Activated T-helper 1 cell treated with anti-CD3 and anti-CD28 coated beads, Interleukin-12 subunit alpha, Interleukin-12 subunit beta, Interleukin-2, Interleukin-4 antibody, amounts not matched to agents 30 ng/mL and 10 ng/mL and 1 ng/mL, durations not matched to agents 14 hours and 24 hours and 36 hours (primary cell): ENCODE data around the gene APBA1. TPM values are rescaled to one million over a fixed set of nuclear protein-coding genes. Genes with fewer than 3 reads are reported as not detected.

Source experiments
- DNase-seq: peaks from one replicate; pipeline ENCODE4 v3.0.0; 2021; ENCODE audit warnings: low spot score
- H3K27ac Mint-ChIP-seq: one replicate; pipeline ENCODE4 v1.8.0; 2021; ENCODE audit warnings: mild to moderate bottlenecking, mixed read lengths
- H3K27me3 Mint-ChIP-seq: one replicate; pipeline ENCODE4 v1.8.0; 2022; ENCODE audit warnings: mild to moderate bottlenecking, moderate library complexity, mixed read lengths; ENCODE audit not compliant: insufficient read depth
- H3K36me3 Mint-ChIP-seq: one replicate; pipeline ENCODE4 v1.8.0; 2021; ENCODE audit warnings: low read depth, mixed read lengths
- H3K4me1 Mint-ChIP-seq: one replicate; pipeline ENCODE4 v1.8.0; 2021; ENCODE audit warnings: low read depth, mixed read lengths
- H3K4me3 Mint-ChIP-seq: one replicate; pipeline ENCODE4 v1.8.0; 2021; ENCODE audit warnings: mild to moderate bottlenecking, moderate library complexity, mixed read lengths
- H3K9me3 Mint-ChIP-seq: one replicate; pipeline ENCODE4 v1.8.0; 2021; ENCODE audit warnings: mixed read lengths
- intact Hi-C: fragments of 100-400 bp; cut with micrococcal nuclease; formaldehyde crosslinking; loops from one replicate; pipeline ENCODE4 v1.15.1; 2024
- total RNA-seq: library from RNA; stranded (reverse); gene quantifications from 2 replicates; pipeline ENCODE4 v1.2.3, GENCODE V29; 2022

The APBA1 gene
- total RNA-seq, 1 donor from 2014 or later, result 3.5 TPM

DNA sequence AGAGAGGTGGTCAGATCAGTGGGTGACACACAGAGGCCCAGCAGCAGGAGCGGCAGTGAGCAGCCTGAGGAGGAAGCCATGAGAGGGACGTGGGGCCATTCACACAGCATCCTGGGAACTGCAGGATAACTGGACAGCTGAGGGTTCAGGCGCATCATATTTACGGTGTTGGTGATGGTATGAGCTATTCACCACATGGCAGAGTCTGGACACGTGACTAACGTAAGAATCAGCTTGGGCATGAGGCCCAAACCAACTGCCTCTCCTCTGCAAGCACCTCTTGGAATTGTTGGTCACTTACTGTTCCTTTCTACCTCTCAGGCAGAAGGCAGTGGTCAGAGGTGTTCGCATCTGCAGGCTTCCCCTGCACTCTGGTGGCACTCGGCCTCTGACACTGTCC is 206.0 kb downstream of the APBA1 start:
- Mint-ChIP-seq H3K4me3 (no peak overlapping the region), H3K27ac (no peak overlapping the region), H3K36me3 (peaks cover 3% of the 10 kb centered on the region), H3K9me3 (no peaks in the 10 kb centered on the region), H3K27me3 (no peaks in the 10 kb centered on the region), H3K4me1 (no peaks in the 10 kb centered on the region)
- no peak for DNase-seq
- intact Hi-C loops, result no loop called here

DNA sequence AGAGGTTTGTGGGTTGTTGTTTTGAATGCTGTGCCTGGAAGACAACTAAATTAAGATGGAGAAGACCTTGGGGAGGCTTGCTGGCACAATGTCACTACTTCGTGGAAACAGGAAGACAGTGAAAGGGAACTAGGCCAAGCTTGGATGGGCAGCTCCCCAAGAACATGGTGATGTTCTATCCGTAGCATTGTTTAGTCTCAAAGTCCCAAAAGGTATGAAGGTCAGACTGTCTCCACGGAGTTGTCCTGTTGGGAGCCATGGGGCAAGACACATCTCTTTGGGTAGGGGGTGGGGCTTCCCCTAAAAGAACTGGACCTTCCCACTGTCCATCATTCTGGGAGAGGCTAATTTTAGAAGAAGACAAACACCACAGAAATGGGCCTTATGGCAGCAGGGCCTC is 206.7 kb downstream of the APBA1 start:
- H3K9me3 Mint-ChIP-seq, result no peaks in the 10 kb centered on the region

DNA sequence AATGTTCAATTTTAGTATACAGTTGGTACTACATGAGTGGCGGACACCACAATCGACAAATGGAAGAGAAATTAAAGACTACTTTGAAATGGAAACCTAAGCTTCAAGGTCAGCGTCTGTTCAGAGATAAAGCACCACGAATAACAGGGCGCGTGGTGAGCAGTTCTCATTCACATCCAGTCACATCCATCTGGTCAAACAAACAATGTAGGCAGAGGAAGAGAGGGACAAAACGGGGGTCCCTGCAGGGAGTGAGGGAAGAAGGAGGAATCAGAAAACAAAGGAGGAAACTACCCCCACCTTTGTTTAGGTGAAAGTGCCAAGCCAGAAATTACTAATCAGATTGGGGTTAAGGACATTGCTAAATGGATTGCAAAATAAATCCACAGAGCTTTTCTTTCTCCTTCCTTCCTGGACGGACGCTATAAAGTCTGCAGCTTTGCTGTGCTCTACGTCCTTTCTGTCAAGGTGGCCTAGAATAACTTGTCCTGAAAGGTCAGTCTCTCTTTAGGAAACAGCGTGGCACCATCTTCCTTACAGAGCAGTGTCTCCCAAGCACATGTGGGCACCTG is 208.6 kb downstream of the APBA1 start:
- Mint-ChIP-seq H3K27me3 (no peaks in the 10 kb centered on the region), H3K9me3 (no peaks in the 10 kb centered on the region), H3K36me3 (peaks cover 3% of the 10 kb centered on the region), H3K4me3 (no peak overlapping the region), H3K4me1 (no peaks in the 10 kb centered on the region), H3K27ac (no peak overlapping the region)
- intact Hi-C loops, result no loop called here
- no peak for DNase-seq

More for the DNA sequence above, 206.7 kb downstream of the APBA1 start:
- intact Hi-C loops, result no loop called here
- Mint-ChIP-seq H3K27me3 (no peaks in the 10 kb centered on the region), H3K4me3 (no peak overlapping the region), H3K4me1 (no peaks in the 10 kb centered on the region), H3K27ac (no peak overlapping the region), H3K36me3 (peaks cover 3% of the 10 kb centered on the region)
- DNase-seq, result no peak

DNA sequence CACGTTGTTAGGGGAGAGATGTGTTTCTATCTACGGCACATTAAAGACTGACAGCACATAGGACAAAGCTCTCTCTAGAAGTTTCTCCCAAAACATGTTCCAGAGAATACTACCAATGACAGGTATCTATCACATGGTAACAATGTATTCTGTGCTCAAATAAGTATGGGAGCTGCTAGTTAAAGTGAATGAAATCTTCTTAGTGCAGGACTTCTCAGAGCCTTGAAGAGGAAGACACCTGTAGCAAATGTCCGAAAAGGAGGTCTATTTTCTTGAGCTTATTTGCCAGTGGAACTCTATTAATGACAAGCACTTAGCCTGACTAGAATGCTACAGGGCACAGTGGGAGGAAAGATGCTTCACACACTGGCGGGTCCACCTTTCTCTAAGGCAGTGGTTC is 209.8 kb downstream of the APBA1 start:
- no peak for DNase-seq
- Mint-ChIP-seq H3K4me1 (no peaks in the 10 kb centered on the region), H3K9me3 (no peaks in the 10 kb centered on the region), H3K27me3 (no peaks in the 10 kb centered on the region), H3K4me3 (no peak overlapping the region), H3K27ac (no peak overlapping the region), H3K36me3 (peaks cover 3% of the 10 kb centered on the region)
- intact Hi-C loops, result no loop called here

DNA sequence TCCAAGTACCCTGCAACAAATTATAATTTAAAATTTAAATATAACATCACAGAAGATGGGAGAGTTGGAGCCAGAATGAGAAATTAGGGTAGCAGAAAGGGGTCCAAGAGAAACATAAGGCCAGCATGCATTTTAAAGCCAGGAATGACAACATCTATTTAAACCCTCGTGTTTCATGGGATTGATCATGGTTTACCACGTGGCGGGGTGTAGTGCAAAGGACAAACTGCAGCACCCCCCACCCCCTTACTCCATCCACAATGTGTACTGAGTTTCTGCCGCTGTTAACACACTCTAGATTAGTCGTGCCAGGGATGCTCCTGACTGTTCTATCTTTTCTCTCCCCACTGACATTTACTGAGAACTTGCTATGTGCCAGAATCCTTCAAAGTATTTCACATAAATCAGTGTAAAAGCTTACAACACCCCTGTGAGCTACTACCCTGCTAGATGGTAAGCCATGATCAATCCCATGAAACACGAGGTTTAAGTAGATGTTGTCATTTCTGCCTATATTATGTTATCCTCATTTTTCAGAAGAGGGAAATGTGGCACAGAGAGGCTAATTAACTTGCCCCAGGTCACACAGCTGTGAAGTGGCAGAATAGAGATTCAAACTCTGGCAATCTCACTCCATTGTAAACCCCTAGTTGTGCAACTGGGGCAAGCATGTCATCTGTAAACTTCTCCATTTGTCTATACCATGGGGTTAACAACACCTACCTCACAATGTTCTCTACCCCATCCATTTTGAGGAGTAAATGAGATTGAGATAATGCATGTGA is 210.9 kb downstream of the APBA1 start:
- H3K9me3 Mint-ChIP-seq, result no peaks in the 10 kb centered on the region
- intact Hi-C loops, result no loop called here
- H3K27ac Mint-ChIP-seq, result no peak overlapping the region
- H3K36me3 Mint-ChIP-seq, result peaks cover 3% of the 10 kb centered on the region
- no peak overlapping the region for H3K4me3 Mint-ChIP-seq
- DNase-seq, result no peak
- no peaks in the 10 kb centered on the region for H3K4me1 Mint-ChIP-seq
- H3K27me3 Mint-ChIP-seq, result no peaks in the 10 kb centered on the region

DNA sequence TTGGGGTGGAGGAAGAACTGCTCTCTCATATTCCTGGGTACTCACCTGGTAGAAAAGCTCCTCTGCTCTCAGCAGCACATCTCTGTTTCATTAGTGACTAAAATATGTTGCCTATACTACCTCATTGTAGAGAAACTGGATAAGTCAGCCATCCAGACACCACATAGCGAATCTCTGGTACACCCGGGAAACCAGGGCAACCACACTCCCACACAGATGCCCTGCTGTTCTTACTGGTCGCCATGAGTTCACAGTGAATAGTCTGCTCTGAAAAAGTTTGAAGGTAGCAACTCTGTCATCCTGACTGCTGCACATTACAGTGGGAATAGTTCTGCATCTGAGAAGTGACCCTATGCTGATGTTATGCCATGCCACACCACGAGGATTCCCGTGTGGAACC is 212.2 kb downstream of the APBA1 start:
- DNase-seq, result no peak
- H3K27me3 Mint-ChIP-seq, result no peaks in the 10 kb centered on the region
- H3K36me3 Mint-ChIP-seq, result peaks cover 4% of the 10 kb centered on the region
- intact Hi-C loops, result no loop called here
- H3K4me1 Mint-ChIP-seq, result no peaks in the 10 kb centered on the region
- no peak overlapping the region for H3K27ac Mint-ChIP-seq
- no peaks in the 10 kb centered on the region for H3K9me3 Mint-ChIP-seq
- H3K4me3 Mint-ChIP-seq, result no peak overlapping the region

DNA sequence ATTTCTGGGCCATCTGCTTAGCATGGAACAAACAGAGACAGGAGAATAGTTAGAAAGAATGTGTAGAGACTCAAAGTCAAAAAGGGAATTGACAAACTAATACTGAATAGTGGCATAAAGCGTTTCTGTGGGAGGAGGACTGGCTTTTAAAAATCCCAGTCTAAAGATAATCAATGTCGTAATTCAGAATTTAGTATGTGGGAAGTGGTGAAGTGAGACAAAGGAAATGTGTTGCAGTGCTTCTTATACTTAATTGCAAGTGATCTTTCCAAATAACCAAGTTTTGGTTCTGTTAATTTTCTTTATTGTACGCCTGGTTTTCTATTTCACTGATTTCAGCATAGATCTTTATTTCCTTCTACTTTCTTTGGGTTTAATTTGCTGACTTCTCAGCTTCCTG is 214.0 kb downstream of the APBA1 start:
- Mint-ChIP-seq H3K4me1 (no peaks in the 10 kb centered on the region), H3K27me3 (no peaks in the 10 kb centered on the region), H3K4me3 (no peak overlapping the region), H3K36me3 (peaks cover 4% of the 10 kb centered on the region), H3K27ac (no peak overlapping the region), H3K9me3 (no peaks in the 10 kb centered on the region)
- intact Hi-C loops, result no loop called here
- no peak for DNase-seq

DNA sequence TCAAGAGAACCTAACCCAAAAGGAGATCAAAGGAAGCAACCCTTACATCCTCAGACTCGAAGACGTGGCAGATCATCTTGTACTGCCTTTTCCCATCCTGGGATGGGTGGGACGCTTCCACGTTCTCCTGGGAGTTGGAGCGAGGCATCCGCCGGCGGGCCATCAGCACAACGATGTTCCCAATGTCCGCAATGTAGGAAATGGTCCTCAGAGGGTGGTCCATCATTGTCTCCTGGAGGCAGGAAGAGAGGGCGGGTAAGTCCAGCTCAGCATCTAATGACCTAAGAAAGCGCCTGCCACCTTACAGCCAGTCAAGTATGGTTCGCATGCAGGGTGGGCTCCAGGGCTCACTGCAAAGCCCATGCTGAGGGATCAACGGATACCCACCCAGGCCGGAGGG is 216.0 kb downstream of the APBA1 start:
- Mint-ChIP-seq H3K4me1 (no peaks in the 10 kb centered on the region), H3K4me3 (no peak overlapping the region), H3K36me3 (peaks cover 2% of the 10 kb centered on the region), H3K9me3 (no peaks in the 10 kb centered on the region), H3K27ac (no peak overlapping the region), H3K27me3 (no peaks in the 10 kb centered on the region)
- no peak for DNase-seq
- intact Hi-C loops, result no loop called here

DNA sequence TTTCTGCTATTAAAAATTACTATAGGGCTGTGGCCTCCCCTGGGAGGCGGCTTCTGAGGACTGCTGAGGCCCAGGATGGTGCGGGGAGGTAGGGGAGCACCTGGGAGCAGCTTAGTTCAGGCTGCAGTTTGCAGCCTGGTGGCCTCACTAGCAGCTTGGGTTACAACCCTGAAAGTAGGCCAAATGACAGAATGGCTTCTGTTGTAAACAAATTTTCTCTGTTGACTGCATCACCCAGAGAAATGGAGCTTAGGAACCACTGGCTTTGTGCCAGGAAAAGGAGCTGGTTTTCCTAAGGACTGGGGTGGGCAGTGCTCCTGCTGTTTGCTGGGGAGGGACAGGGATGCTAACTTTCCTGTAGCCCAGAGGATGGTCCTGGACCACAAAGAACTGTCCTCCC is 216.9 kb downstream of the APBA1 start:
- Mint-ChIP-seq H3K4me3 (no peak overlapping the region), H3K9me3 (no peaks in the 10 kb centered on the region), H3K27me3 (no peaks in the 10 kb centered on the region), H3K36me3 (peaks cover 2% of the 10 kb centered on the region), H3K27ac (no peak overlapping the region), H3K4me1 (peaks cover 6% of the 10 kb centered on the region)
- intact Hi-C loops, result no loop called here
- no peak for DNase-seq

DNA sequence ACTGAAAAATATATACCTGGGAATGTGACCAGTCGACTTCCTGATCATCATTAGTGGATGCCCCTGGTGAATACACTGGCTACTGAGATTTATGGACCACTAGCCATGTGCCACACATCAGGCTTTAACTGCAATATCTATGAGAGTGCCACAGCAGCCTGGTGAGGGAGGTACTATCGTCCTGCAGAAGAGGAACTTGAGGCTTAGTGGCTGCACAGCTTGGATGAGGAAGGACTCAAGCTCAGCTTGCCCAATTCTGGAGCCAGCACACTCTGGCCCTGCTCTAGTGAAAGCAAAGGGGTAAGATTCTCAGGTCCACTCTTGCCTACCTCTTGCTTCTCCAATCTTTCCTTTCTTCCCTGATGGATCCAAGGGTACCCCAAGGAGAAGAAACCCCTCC is 217.8 kb downstream of the APBA1 start:
- Mint-ChIP-seq H3K4me1 (peaks cover 11% of the 10 kb centered on the region), H3K4me3 (no peak overlapping the region), H3K27ac (no peak overlapping the region), H3K9me3 (no peaks in the 10 kb centered on the region), H3K27me3 (no peaks in the 10 kb centered on the region), H3K36me3 (peaks cover 2% of the 10 kb centered on the region)
- no peak for DNase-seq
- intact Hi-C loops, result no loop called here

DNA sequence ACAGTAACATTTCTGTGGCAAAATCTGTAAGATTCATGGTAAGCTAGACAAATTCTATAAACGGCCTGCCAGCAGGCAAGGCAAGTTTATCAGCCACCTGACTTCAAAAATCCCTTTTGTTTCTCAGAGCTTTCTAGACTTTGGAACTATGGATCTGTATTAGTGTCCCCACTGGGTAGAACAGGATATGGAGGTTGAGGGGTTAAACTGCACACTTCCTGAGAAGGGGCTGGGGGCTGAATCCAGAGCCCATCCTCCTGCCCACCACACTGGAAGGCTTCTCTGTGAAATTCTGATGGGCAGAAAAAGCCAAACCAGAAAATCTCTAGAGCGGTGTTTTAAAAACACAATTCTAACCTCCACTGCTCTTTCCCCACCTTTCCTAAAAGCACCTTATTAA is 218.4 kb downstream of the APBA1 start:
- Mint-ChIP-seq H3K27ac (no peak overlapping the region), H3K27me3 (no peaks in the 10 kb centered on the region), H3K4me1 (peaks cover 11% of the 10 kb centered on the region), H3K9me3 (no peaks in the 10 kb centered on the region), H3K36me3 (peaks cover 2% of the 10 kb centered on the region), H3K4me3 (no peak overlapping the region)
- intact Hi-C loops, result no loop called here
- no peak for DNase-seq

DNA sequence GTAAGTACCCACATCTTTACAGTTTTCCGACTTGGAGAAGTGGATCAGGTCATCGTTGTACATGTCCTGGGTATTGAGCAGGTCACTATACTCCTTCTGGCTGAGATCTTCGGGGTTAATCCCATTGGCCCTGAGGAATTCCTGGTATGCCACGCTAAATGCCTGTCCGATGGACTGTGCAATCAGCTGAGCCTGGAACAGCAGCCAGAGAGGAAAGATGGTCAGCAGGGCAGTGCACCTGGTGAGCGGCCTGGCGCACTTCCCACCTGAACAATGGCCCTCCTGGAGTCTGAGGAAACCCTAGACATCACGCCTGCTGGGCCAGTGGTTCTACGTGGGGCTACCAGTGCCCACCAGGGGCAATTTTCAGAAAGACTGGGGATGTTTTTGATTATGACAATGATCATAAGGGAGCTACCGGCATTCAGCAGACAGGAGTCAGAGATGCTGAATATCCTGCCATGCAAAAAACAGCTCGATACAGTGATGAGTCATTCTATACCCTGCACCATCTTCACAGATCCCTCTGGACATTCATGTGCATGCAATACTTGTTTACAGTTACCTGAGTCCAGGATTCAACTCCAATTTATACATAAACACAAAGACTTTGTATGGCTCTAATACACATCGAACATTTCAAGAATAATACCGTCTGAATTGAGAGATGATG is 219.9 kb downstream of the APBA1 start:
- Mint-ChIP-seq H3K4me3 (no peak overlapping the region), H3K27me3 (no peaks in the 10 kb centered on the region), H3K9me3 (no peaks in the 10 kb centered on the region), H3K4me1 (peaks cover 11% of the 10 kb centered on the region), H3K27ac (no peak overlapping the region), H3K36me3 (peaks cover 2% of the 10 kb centered on the region)
- DNase-seq, result no peak
- intact Hi-C loops, result no loop called here

DNA sequence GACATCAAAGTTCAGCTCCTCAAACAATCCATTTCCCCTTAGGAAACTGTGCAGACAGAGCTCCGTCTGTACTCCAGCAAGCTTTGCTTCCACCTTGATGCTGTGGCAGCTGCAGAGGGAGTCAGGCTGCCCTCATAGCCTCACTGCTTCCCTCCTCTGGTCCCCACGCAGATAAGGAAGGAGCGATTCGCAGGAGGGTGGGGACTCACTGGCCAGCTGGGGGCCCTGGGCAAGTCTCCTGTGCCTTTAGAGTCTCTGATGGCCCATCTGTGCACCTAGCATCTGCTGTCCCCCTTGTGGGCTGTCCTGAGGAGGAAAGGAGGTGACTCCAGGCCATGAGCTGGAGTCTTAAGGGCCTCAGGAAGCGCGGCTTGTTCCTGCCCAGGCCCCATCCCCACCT is 225.7 kb downstream of the APBA1 start:
- Mint-ChIP-seq H3K4me3 (no peak overlapping the region), H3K27me3 (peaks cover 1% of the 10 kb centered on the region), H3K36me3 (no peaks in the 10 kb centered on the region), H3K4me1 (peaks cover 14% of the 10 kb centered on the region), H3K27ac (no peak overlapping the region), H3K9me3 (no peaks in the 10 kb centered on the region)
- DNase-seq, result no peak
- intact Hi-C loops, result no loop called here
